Type B pancreatic cell (in vitro differentiated cells): ENCODE results near the gene RGS17. TPM values are rescaled to one million over a fixed set of nuclear protein-coding genes. Genes with fewer than 3 reads are reported as not detected.
A peak's percentile ranks its signal among the peaks of the same experiment; 100 is the strongest.

Source experiments
- DNase-seq: peaks from one replicate; pipeline ENCODE4 v3.0.0; 2021; ENCODE audit warnings: mixed read lengths; ENCODE audit not compliant: unreplicated experiment; ENCODE audit errors: extremely low spot score
- H3K27ac Mint-ChIP-seq: 2 replicates; pipeline ENCODE4 v1.8.0; 2021; ENCODE audit warnings: mild to moderate bottlenecking, mixed read lengths
- H3K27me3 Mint-ChIP-seq: 2 replicates; pipeline ENCODE4 v1.8.0; 2021; ENCODE audit warnings: mixed read lengths
- H3K36me3 Mint-ChIP-seq: 2 replicates; pipeline ENCODE4 v1.8.0; 2021; ENCODE audit warnings: mixed read lengths
- H3K4me1 Mint-ChIP-seq: one replicate; pipeline ENCODE4 v1.8.0; 2021; ENCODE audit warnings: mixed read lengths; ENCODE audit not compliant: unreplicated experiment
- H3K4me3 Mint-ChIP-seq: 2 replicates; pipeline ENCODE4 v1.8.0; 2021; ENCODE audit warnings: mild to moderate bottlenecking, mixed read lengths
- H3K9me3 Mint-ChIP-seq: 2 replicates; pipeline ENCODE4 v1.8.0; 2021; ENCODE audit warnings: mixed read lengths
- CTCF ChIP-seq: fragments of 200-600 bp; sonication (generic); conservative IDR thresholded peaks from 2 replicates; pipeline ENCODE4 v1.5.0; 2021; ENCODE audit warnings: antibody characterized with exemption, mild to moderate bottlenecking
- total RNA-seq: library from RNA; stranded (reverse); gene quantifications from 2 replicates; pipeline ENCODE4 v1.2.1, GENCODE V29; 2021; ENCODE audit warnings: low replicate concordance

Gene RGS17
- total RNA-seq, 1 donor from 2014 or later: 3.7 TPM

GRCh38 chr6:153043719-153044118 is 87.4 kb downstream of the RGS17 start:
- H3K4me3 Mint-ChIP-seq: no peak overlapping the region
- H3K36me3 Mint-ChIP-seq: peaks cover 4% of the 10 kb centered on the region
- no peak overlapping the region for H3K27ac Mint-ChIP-seq
- H3K9me3 Mint-ChIP-seq: peaks cover 11% of the 10 kb centered on the region
- peaks cover 8% of the 10 kb centered on the region for H3K4me1 Mint-ChIP-seq
- TF ChIP-seq CTCF: no peak
- no peaks in the 10 kb centered on the region for H3K27me3 Mint-ChIP-seq
- no peak for DNase-seq

GRCh38 chr6:153038378-153039057 is 92.6 kb downstream of the RGS17 start:
- no peaks in the 10 kb centered on the region for H3K9me3 Mint-ChIP-seq
- no peaks in the 10 kb centered on the region for H3K36me3 Mint-ChIP-seq
- no peaks in the 10 kb centered on the region for H3K4me1 Mint-ChIP-seq
- H3K27ac Mint-ChIP-seq: no peak overlapping the region
- DNase-seq: no peak
- no peaks in the 10 kb centered on the region for H3K27me3 Mint-ChIP-seq
- no peak for TF ChIP-seq CTCF
- H3K4me3 Mint-ChIP-seq: no peak overlapping the region

- no peaks in the 10 kb centered on the region for H3K9me3 Mint-ChIP-seq
- no peaks in the 10 kb centered on the region for H3K36me3 Mint-ChIP-seq
- H3K27me3 Mint-ChIP-seq: no peaks in the 10 kb centered on the region
- H3K27ac Mint-ChIP-seq: no peak overlapping the region
- H3K4me3 Mint-ChIP-seq: no peak overlapping the region
- H3K4me1 Mint-ChIP-seq: peaks cover 15% of the 10 kb centered on the region
- TF ChIP-seq CTCF: no peak
- no peak for DNase-seq
Observed at GRCh38 chr6:153034139-153034538, 96.9 kb downstream of the RGS17 start.

GRCh38 chr6:153032255-153032882 is 98.7 kb downstream of the RGS17 start:
- no peak for DNase-seq
- TF ChIP-seq CTCF: peak; percentile 73
- Mint-ChIP-seq H3K4me1 (peaks cover 15% of the 10 kb centered on the region), H3K27me3 (no peaks in the 10 kb centered on the region), H3K9me3 (no peaks in the 10 kb centered on the region), H3K27ac (no peak overlapping the region), H3K36me3 (no peaks in the 10 kb centered on the region), H3K4me3 (no peak overlapping the region)

- Mint-ChIP-seq H3K27me3 (no peaks in the 10 kb centered on the region), H3K4me1 (peaks cover 15% of the 10 kb centered on the region), H3K27ac (no peak overlapping the region), H3K4me3 (no peak overlapping the region), H3K36me3 (no peaks in the 10 kb centered on the region), H3K9me3 (no peaks in the 10 kb centered on the region)
- no peak for TF ChIP-seq CTCF
- no peak for DNase-seq
Observed at GRCh38 chr6:153031335-153031955, 99.6 kb downstream of the RGS17 start.
